Right forelimb (tissue), 1 donor: Measurements from ENCODE around the gene IFRD2.
A peak's percentile ranks its signal among the peaks of the same experiment; 100 is the strongest.
"Not testable (repeated sequence)": the region's sequence is repeated elsewhere in the genome, so short reads cannot be mapped to it uniquely, and the experiment has no call there.

Experiments
- DNase-seq: peaks from one replicate; pipeline ENCODE4 v3.0.0-alpha.2; 2018

The IFRD2 gene

GRCh38 chr3:50324351-50325112 lies 32.3 kb upstream of the IFRD2 start:
- DNase-seq = peak; percentile 74

- no peak for DNase-seq
Observed at GRCh38 chr3:50323614-50324199, 31.5 kb upstream of the IFRD2 start.

- DNase-seq = no peak
Observed at GRCh38 chr3:50323092-50323600, 30.9 kb upstream of the IFRD2 start.

GRCh38 chr3:50322386-50323091 lies 30.3 kb upstream of the IFRD2 start, which contains the start of gene HYAL2:
TSS of gene HYAL2 (minus strand) at chr3:50322745. CDS start at chr3:50320489, 2,256 bp downstream.
- DNase-seq = no peak

- no peak for DNase-seq
Observed at GRCh38 chr3:50322115-50322385, 29.8 kb upstream of the IFRD2 start.

GRCh38 chr3:50321336-50322114 lies 29.3 kb upstream of the IFRD2 start:
- peak; percentile 95 for DNase-seq

- DNase-seq = no peak
Observed at GRCh38 chr3:50320853-50321335, 28.7 kb upstream of the IFRD2 start.

- no peak for DNase-seq
Observed at GRCh38 chr3:50319894-50320625, 27.8 kb upstream of the IFRD2 start.

- no peak for DNase-seq
Observed at GRCh38 chr3:50319181-50319893, 27.1 kb upstream of the IFRD2 start.

- no peak for DNase-seq
Observed at GRCh38 chr3:50318615-50319014, 26.4 kb upstream of the IFRD2 start.

GRCh38 chr3:50318163-50318562 lies 25.9 kb upstream of the IFRD2 start:
- no peak for DNase-seq

GRCh38 chr3:50317300-50317699 lies 25.1 kb upstream of the IFRD2 start:
- no peak for DNase-seq

GRCh38 chr3:50316657-50317242 lies 24.5 kb upstream of the IFRD2 start:
- no peak for DNase-seq

- DNase-seq = no peak
Observed at GRCh38 chr3:50314816-50315215, 22.6 kb upstream of the IFRD2 start.

GRCh38 chr3:50314342-50314741 lies 22.1 kb upstream of the IFRD2 start:
- DNase-seq = no peak

GRCh38 chr3:50312041-50312440 lies 19.8 kb upstream of the IFRD2 start:
- DNase-seq = not testable (repeated sequence)

- DNase-seq = no peak
Observed at GRCh38 chr3:50304601-50305000, 12.4 kb upstream of the IFRD2 start.

GRCh38 chr3:50303013-50303815 lies 11.0 kb upstream of the IFRD2 start, which contains the start of gene HYAL1:
TSS of gene HYAL1 (minus strand) at chr3:50303574. CDS start at chr3:50302956, 618 bp downstream.
- no peak for DNase-seq

GRCh38 chr3:50302095-50303012 lies 10.1 kb upstream of the IFRD2 start:
- no peak for DNase-seq
